Right lobe of liver (tissue), 6 donors: Measurements from ENCODE around the gene TBC1D25. TPM values are rescaled to one million over a fixed set of nuclear protein-coding genes. Genes with fewer than 3 reads are reported as not detected.

Source experiments
- ATAC-seq, 4 donors: fragments of 200-7000 bp; cut with Tn5 transposase; one replicate each; pipeline ENCODE4 v1.9.1; 2020; ENCODE audit warnings: mild to moderate bottlenecking in 4 of 4, moderate library complexity in 4 of 4
- DNase-seq, 3 donors: peaks; one replicate each; pipeline ENCODE4 v3.0.0-alpha.2; 2020
- H3K27ac ChIP-seq, 3 donors: fragments of 200-600 bp; one replicate each; pipeline ENCODE4 v1.8.0; 2022
- H3K27me3 ChIP-seq, 2 donors: fragments of 200-600 bp; one replicate each; pipeline ENCODE4 v1.8.0; 2022
- H3K36me3 ChIP-seq, 4 donors: fragments of 200-600 bp; sonication (generic) in 1 of 4; one replicate each; pipeline versions ENCODE4 v1.5.1 to v1.8.0; 2017 to 2022; ENCODE audit warnings: control low read depth in 1 of 4
- H3K4me1 ChIP-seq, 4 donors: fragments of 200-600 bp; sonication (generic) in 1 of 4; one replicate each; pipeline versions ENCODE4 v1.5.1 to v1.8.0; 2017 to 2022; ENCODE audit warnings: control low read depth in 1 of 4
- H3K4me3 ChIP-seq, 3 donors: fragments of 200-600 bp; one replicate each; pipeline ENCODE4 v1.8.0; 2022
- H3K9me3 ChIP-seq, 4 donors: fragments of 200-600 bp; sonication (generic) in 1 of 4; one replicate each; pipeline versions ENCODE4 v1.5.1 to v1.8.0; 2017 to 2022; ENCODE audit warnings: control low read depth in 1 of 4
- POLR2A ChIP-seq: fragments of 450-650 bp; IDR thresholded peaks from one replicate; pipeline ENCODE4 v1.6.1; 2017; ENCODE audit warnings: antibody characterized with exemption, mild to moderate bottlenecking
- WGBS: methylation state at CpG from one replicate; pipeline ENCODE4 v1.1.6; 2018; ENCODE audit warnings: low coverage, low lambda C conversion rate; ENCODE audit not compliant: insufficient coverage; ENCODE audit errors: missing lambda C conversion rate; 5-methylcytosine and 5-hydroxymethylcytosine counted together
- intact Hi-C, 2 donors: fragments of 100-400 bp; cut with DNase I; formaldehyde crosslinking; loops; one replicate each; pipeline versions ENCODE4 v1.11.2 to v1.14.1; 2022
- total RNA-seq, 6 experiments: library from RNA; depleted of rRNA in 2 of 6; stranded (reverse); fragments of >200 nt in 2 of 6; fragmentation: NEBNext Ultra II Directional in 3 of 6; extraction: Animal tissue kit (Norgen Biotek cat#: 25700) in 3 of 6; gene quantifications; one replicate each; pipeline versions ENCODE4 v1.1.0 to v1.2.4, GENCODE V29; 2016 to 2023
- TF ChIP-seq, protein P1 (sequence below), 4 donors: fragments of 200-600 bp in 3 of 4; fragments of 450-650 bp in 1 of 4; IDR thresholded peaks; one replicate each; pipeline versions ENCODE4 v1.5.1 to v1.8.0; 2016 to 2022; ENCODE audit warnings: antibody characterized with exemption in 4 of 4, mild to moderate bottlenecking in 2 of 4
- donor health status: DM: no; HTN: yes; CAD: no.
- donor health status: DM: no; HTN: no; CAD: no.
- donor health status: DM: no; HTN: no; CAD: no.
- donor health status: DM: no; HTN: yes; CAD: no.
- donor health status: DM: no; HTN: yes; CAD: no.

Gene TBC1D25
- total RNA-seq, 6 experiments from 2014 or later = 4.3 to 7.5 (median 5.6) TPM

GRCh38 chrX:48584698-48585097 is 45.2 kb downstream of the TBC1D25 start:
- intact Hi-C loops = no loop called here
- no peak for ATAC-seq
- TF ChIP-seq, protein P1, sequence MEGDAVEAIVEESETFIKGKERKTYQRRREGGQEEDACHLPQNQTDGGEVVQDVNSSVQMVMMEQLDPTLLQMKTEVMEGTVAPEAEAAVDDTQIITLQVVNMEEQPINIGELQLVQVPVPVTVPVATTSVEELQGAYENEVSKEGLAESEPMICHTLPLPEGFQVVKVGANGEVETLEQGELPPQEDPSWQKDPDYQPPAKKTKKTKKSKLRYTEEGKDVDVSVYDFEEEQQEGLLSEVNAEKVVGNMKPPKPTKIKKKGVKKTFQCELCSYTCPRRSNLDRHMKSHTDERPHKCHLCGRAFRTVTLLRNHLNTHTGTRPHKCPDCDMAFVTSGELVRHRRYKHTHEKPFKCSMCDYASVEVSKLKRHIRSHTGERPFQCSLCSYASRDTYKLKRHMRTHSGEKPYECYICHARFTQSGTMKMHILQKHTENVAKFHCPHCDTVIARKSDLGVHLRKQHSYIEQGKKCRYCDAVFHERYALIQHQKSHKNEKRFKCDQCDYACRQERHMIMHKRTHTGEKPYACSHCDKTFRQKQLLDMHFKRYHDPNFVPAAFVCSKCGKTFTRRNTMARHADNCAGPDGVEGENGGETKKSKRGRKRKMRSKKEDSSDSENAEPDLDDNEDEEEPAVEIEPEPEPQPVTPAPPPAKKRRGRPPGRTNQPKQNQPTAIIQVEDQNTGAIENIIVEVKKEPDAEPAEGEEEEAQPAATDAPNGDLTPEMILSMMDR (IDR thresholded peaks at IDR 0.05) = no peak
- TF ChIP-seq POLR2A = no peak
- no peaks in the 10 kb centered on the region for H3K36me3 ChIP-seq
- H3K27me3 ChIP-seq = no peaks in the 10 kb centered on the region
- no peak overlapping the region for H3K4me3 ChIP-seq
- H3K4me1 ChIP-seq = no peaks in the 10 kb centered on the region
- 27% methylated on average over 2 of the region's 2 CpGs for WGBS
- H3K9me3 ChIP-seq = no peaks in the 10 kb centered on the region
- H3K27ac ChIP-seq = no peak overlapping the region
- no peak for DNase-seq

DNA sequence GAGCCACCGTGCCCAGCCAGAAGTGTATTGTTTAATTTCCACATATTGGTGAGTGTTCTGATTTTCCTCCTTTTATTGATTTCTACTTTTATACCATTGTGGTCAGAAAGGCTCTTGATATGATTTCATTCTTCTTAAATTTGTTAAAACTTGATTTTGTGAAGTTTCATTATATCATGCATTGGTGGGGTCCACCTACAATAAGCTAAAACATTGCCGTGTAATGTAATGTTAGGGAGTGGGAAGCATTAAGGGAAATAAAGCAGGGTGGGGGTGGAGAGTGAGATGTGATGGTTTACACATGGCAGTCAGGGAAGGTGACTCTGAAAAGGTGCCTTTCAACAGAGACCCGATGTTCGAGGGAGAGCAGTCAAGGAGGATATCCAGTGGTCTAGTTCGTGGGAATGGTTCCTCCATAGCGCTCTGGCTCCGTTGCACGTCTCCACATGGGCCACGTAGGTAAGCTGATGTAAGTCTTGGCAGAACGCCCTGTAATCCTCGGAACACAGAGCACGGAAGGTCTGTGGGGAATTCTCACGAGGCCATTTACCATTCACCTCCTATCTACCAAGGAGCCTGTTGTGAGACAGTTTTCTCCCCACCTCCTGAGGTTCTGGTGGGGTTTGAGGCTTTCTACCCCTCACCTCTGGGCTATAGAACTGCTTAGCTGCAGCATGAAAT is 50.1 kb downstream of the TBC1D25 start:
- H3K9me3 ChIP-seq = no peaks in the 10 kb centered on the region
- intact Hi-C loops = no loop called here
- H3K4me3 ChIP-seq = no peak overlapping the region
- H3K27ac ChIP-seq = peak overlapping the region in 1 of 3 donors; percentile 62
- DNase-seq (peak in 1 of 3 donors; percentile 51), ATAC-seq (peak in 2 of 4 donors; percentile 29 to 74)
- H3K36me3 ChIP-seq = no peaks in the 10 kb centered on the region
- no peaks in the 10 kb centered on the region for H3K4me1 ChIP-seq
- TF ChIP-seq, protein P1 (IDR thresholded peaks at IDR 0.05) = no peak
- no peak for TF ChIP-seq POLR2A
- WGBS = 57% methylated on average over 6 of the region's 13 CpGs
- H3K27me3 ChIP-seq = no peaks in the 10 kb centered on the region

DNA sequence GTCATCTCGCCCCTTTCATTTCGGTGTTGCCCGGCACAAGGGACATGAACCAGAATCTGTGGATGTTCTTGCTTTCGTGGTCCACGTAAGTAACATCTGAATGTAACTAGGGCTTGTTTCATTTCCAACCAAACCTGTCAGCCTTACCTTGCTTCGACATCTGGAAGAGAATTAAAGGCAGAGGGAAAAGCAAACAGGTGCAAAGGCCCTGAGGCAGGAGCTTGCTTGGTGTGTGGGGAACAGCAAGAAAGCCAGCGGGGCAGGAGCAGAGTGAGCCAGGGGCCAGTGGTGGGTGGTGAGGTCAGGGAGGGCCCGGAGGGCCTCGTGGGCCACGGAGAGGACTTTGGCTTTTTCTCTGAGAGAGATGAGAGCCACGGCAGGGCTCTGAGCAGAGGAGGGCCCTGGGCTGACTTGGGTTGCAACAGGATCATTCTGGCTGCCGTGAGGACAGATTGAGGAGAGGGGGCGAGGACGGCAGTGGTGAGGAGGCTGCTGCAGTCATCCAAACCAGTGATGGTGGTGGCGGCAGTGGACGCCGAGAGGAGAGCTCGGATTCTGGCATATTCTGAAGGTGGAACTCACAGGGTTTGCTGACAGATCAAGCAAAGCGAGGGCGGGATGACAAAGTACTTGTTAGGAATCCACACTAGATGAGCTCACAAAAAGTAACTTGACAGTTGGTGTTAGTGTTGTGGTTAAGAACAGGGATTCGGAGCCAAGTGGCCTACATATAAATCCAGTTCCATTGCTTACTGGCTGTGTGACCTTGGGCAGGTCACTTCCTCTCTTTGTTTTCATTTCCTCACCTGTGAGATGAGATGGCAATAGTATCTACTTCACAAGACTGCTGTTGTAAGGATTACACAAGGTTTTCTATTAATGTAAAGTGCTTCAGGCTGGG is 50.9 kb downstream of the TBC1D25 start:
- Histone ChIP-seq H3K27ac (peak overlapping the region; percentile 31 to 62 (median 33)), H3K4me1 (no peaks in the 10 kb centered on the region), H3K4me3 (no peak overlapping the region), H3K36me3 (no peaks in the 10 kb centered on the region), H3K27me3 (no peaks in the 10 kb centered on the region), H3K9me3 (no peaks in the 10 kb centered on the region)
- 75% methylated on average over 14 of the region's 21 CpGs for WGBS
- ATAC-seq (peak in 1 of 4 donors; percentile 48), DNase-seq (no peak)
- intact Hi-C loops = no loop called here
- TF ChIP-seq, protein P1 (IDR thresholded peaks at IDR 0.05) = no peak
- TF ChIP-seq POLR2A = no peak

DNA sequence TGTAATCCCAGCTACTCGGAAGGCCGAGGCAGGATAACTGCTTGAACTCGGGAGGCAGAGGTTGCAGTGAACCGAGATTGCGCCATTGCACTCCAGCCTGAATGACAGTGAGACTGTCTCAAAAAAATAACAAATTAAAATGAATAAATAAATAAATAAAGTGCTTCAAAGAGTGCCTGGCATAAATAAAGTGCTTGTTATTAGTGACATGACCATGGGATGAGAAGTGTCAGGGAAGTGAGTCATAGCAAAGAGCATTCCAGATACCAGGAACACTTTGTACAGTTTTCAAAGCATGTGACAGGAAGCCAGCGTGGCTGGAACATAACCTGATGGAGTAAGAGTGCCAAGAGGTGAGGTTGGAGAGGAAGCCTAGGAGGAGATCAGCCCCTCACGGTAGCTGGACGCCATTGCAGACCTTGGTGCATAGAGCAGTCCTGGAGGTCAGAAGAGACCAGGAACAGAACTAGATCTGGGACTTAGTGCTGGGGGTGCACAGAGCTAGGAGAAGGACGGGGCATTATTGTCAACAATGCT is 51.8 kb downstream of the TBC1D25 start:
- WGBS = 55% methylated on average over 7 of the region's 9 CpGs
- Histone ChIP-seq H3K9me3 (no peaks in the 10 kb centered on the region), H3K27ac (peak overlapping the region; percentile 31 to 62 (median 33)), H3K4me1 (no peaks in the 10 kb centered on the region), H3K4me3 (no peak overlapping the region), H3K27me3 (no peaks in the 10 kb centered on the region), H3K36me3 (no peaks in the 10 kb centered on the region)
- peak in 2 of 3 donors; percentile 40 to 56 for DNase-seq
- intact Hi-C loops = no loop called here
- peak; percentile 65 to 86 (median 84) for ATAC-seq
- TF ChIP-seq POLR2A = peak; percentile 54
- TF ChIP-seq, protein P1 (IDR thresholded peaks at IDR 0.05) = peak in 1 of 4 donors; percentile 20
